Thymus (tissue), 11 donors: ENCODE data around the gene PSPH. TPM values are rescaled to one million over a fixed set of nuclear protein-coding genes. Genes with fewer than 3 reads are reported as not detected.
"Not testable (repeated sequence)": the region's sequence is repeated elsewhere in the genome, so short reads cannot be mapped to it uniquely, and the experiment has no call there.

Experiments used
- DNase-seq, 9 donors: peaks; one replicate each; pipeline ENCODE4 v3.0.0-alpha.2; 2013; ENCODE audit warnings: low spot score in 9 of 9, low read depth in 6 of 9, missing footprints in 1 of 9
- H3K27ac ChIP-seq, 2 donors: one replicate each; pipeline ENCODE4 v1.5.1; 2013; ENCODE audit warnings: control low read depth in 1 of 2, low read depth in 1 of 2, low read length in 1 of 2, mild to moderate bottlenecking in 1 of 2, moderate library complexity in 1 of 2
- H3K27me3 ChIP-seq, 2 donors: one replicate each; pipeline ENCODE4 v1.5.1; 2013; ENCODE audit warnings: low read length in 1 of 2; ENCODE audit not compliant: control insufficient read depth in 2 of 2, insufficient read depth in 1 of 2
- H3K36me3 ChIP-seq, 2 donors: one replicate each; pipeline ENCODE4 v1.5.1; 2013; ENCODE audit warnings: low read length in 1 of 2, mild to moderate bottlenecking in 1 of 2, moderate library complexity in 1 of 2; ENCODE audit not compliant: control insufficient read depth in 2 of 2, insufficient read depth in 2 of 2
- H3K4me1 ChIP-seq, 2 donors: one replicate each; pipeline ENCODE4 v1.5.1; 2013; ENCODE audit warnings: low read length in 2 of 2; ENCODE audit not compliant: control insufficient read depth in 2 of 2, insufficient read depth in 2 of 2
- H3K4me3 ChIP-seq, 2 donors: one replicate each; pipeline ENCODE4 v1.5.1; 2013; ENCODE audit warnings: low read length in 2 of 2, control low read depth in 1 of 2, mild to moderate bottlenecking in 1 of 2
- H3K9me3 ChIP-seq, 2 donors: one replicate each; pipeline ENCODE4 v1.5.1; 2013; ENCODE audit warnings: low read length in 1 of 2, mild to moderate bottlenecking in 1 of 2; ENCODE audit not compliant: control insufficient read depth in 2 of 2, insufficient read depth in 1 of 2
- WGBS: extraction: QIAGEN DNeasy Blood & Tissue Kit; methylation state at CpG from one replicate; pipeline ENCODE4 v1.1.7; 2013; 5-methylcytosine and 5-hydroxymethylcytosine counted together
- polyA plus RNA-seq: library from polyadenylated mRNA; stranded (reverse); fragments of 200-250 nt; gene quantifications from one replicate; pipeline ENCODE4 v1.2.3, GENCODE V29; 2013
- total RNA-seq: library from RNA; stranded (reverse); fragments of 120-200 nt; gene quantifications from one replicate; pipeline ENCODE4 v1.2.4, GENCODE V29; 2013
- donor health status: healthy.

The PSPH gene
- total and polyA plus RNA-seq, 2 donors, result 8.2 to 14.0 TPM

DNA sequence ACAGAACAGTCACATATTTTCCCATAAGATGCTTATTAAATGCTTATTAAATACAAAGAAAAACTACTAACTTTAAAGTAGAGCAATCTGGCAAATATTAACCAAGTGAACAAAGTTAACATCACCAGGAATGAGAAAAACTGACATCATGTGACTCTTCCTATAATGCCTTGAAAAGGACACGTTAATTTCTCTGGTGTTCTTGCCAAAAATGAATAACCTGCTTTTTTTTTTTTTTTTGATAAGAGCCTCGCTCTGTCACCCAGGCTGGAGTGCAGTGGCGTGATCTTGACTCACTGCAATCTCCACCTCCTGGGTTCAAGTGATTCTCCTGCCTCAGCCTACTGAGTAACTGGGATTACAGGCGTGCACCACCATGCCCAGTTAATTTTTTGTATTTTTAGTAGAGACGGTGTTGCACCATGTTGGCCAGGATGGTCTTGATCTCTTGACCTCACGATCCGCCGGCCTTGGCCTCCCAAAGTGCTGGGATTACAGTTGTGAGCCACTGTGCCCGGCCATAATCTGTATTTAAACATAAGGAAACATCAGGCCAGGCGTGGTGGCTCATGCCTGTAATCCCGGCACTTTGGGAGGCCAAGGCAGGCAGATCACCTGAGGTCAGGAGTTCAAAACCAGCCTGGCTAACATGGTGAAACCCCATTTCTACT, 3.7 kb downstream of the PSPH start:
- H3K27ac ChIP-seq, result not testable (repeated sequence)
- 98% methylated on average over 11 of the region's 11 CpGs for WGBS

DNA sequence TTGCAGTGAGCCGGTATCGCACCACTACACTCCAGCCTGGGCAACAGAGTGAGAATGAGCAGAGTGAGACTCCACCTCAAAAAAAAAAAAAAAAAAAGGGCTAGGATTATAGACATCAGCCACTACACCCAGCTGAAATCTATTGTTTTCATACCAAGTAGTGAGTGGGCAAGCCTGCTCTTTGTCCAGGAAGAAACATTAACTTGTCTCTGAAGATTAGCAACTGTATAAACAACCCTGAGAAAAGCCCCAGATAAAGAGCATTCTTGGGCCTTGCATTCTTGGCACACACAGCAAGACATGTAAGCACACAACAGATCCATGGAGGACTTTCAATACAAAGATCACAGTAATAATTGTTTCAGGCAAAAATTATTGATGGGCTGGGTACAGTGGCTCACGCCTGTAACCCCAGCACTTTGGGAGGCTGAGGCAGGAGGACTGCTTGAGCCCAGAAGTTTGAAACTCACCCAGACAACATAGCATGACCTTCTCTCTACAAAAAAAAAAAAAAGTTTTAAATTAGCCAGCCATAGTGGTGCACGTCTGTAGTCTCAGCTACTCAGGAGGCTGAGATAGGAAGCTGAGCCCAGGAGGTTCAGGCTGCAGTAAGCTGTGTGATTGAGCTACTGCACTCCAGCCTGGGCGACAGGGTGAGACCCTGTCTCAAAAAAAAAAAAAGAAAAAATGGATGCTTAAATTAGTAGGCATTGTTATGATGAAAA, 4.4 kb downstream of the PSPH start:
- DNase-seq, result no peak

More for the DNA sequence above, 3.7 kb downstream of the PSPH start:
- not testable (repeated sequence) for DNase-seq, H3K4me1 ChIP-seq, H3K27me3 ChIP-seq, H3K9me3 ChIP-seq, H3K4me3 ChIP-seq, H3K36me3 ChIP-seq

DNA sequence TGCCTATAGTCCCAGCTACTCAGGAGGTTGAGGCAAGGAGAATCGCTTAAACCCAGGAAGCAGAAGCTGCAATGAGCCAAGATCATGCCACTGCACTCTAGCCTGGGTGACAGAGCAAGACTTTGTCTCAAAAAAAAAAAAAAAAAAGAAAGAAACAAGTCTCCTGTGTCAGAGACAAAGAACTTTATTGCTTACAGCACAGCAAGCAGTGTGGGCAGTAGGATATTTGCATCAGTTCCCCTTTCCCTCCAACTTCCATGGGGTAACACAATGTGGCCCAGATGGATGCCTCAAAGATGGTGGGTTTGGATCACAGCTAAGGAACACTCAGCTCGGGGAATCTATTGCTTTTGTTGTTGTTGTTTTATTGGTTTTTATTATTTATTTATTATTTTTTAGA, 5.5 kb downstream of the PSPH start:
- H3K4me1 ChIP-seq, H3K9me3 ChIP-seq, H3K27ac ChIP-seq, H3K27me3 ChIP-seq, H3K36me3 ChIP-seq, DNase-seq, H3K4me3 ChIP-seq: not testable (repeated sequence)
- WGBS, result 97% methylated on average over 2 of the region's 2 CpGs

More for the DNA sequence above, 4.4 kb downstream of the PSPH start:
- no peaks in the 10 kb centered on the region for H3K27me3 ChIP-seq
- WGBS, result 92% methylated on average over 5 of the region's 5 CpGs
- no peak overlapping the region for H3K4me3 ChIP-seq
- H3K27ac ChIP-seq, result peak overlapping the region in 1 of 2 donors; percentile 18
- H3K9me3 ChIP-seq, result peaks cover 0 to 2% of the 10 kb centered on the region in 2 donors
- H3K36me3 ChIP-seq, result no peaks in the 10 kb centered on the region
- peaks cover 0 to 4% of the 10 kb centered on the region in 2 donors for H3K4me1 ChIP-seq

DNA sequence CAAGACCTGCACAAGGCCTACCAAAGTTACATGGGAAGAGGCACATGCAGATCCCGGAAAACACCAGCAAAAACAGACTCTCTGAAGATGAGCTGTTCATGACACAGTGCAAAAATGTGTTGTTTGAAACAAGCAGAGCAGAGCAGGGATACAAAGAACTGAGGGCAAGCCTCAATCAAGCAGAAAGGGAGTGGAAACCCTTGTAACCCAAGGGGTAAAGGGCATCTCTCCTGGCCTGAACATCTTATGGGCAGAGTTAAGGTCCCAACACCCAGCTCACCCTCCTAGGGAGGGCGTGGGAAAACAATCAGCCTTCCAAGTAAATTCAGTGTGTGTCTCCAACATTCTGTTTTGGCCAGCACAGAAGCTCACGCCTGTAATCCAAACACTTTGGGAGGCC, 10.5 kb downstream of the PSPH start:
- Histone ChIP-seq H3K27ac (no peak overlapping the region), H3K4me1 (no peaks in the 10 kb centered on the region), H3K4me3 (no peak overlapping the region), H3K9me3 (no peaks in the 10 kb centered on the region), H3K36me3 (no peaks in the 10 kb centered on the region), H3K27me3 (no peaks in the 10 kb centered on the region)
- DNase-seq, result no peak
- 97% methylated on average over 3 of the region's 3 CpGs for WGBS

DNA sequence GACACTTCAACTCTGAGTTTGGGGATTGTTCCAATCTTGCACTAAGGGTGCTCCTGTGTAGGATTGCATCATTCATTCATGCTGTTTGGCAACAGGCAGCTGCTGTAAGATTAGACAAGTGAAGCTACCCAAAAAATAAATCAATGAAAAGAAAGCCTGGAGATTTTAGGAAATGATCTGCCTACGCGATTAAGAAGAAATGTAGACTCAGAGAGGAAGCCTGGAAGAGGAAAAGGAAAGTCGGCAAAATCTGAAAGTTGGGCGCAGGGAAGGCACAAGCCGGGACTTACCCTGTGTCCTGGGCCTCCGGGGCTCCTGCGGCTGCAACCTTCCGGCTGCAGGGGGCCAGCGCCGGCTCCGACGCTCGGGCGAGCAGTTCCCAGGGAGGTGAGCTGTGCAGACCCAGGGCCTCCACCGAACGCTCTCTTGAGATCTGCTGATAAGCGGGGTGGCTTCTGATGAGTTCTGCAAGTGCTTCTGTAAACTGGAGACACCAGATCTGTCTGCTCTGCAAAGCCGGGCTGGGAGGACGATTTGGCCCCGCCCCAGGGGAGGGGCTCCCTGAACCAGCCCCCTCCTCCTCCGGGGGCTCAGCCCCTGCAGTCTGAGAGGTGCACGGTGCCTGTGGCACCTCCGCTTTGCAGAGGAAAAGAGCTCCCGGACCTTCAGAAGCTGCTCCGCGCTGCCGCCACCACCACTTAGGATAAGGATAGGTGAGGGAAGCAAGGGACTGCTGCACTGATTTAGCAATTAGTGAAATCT, 17.4 kb downstream of the PSPH start:
- WGBS, result under 1% methylated on average over 27 of the region's 27 CpGs
- Histone ChIP-seq H3K27me3 (no peaks in the 10 kb centered on the region), H3K4me3 (peak overlapping the region; percentile 56 to 63), H3K27ac (peak overlapping the region; percentile 22 to 87), H3K36me3 (peaks cover 0 to 3% of the 10 kb centered on the region in 2 donors), H3K9me3 (no peaks in the 10 kb centered on the region), H3K4me1 (peaks cover 2 to 4% of the 10 kb centered on the region in 2 donors)
- peak; percentile 83 to 96 (median 89) for DNase-seq

DNA sequence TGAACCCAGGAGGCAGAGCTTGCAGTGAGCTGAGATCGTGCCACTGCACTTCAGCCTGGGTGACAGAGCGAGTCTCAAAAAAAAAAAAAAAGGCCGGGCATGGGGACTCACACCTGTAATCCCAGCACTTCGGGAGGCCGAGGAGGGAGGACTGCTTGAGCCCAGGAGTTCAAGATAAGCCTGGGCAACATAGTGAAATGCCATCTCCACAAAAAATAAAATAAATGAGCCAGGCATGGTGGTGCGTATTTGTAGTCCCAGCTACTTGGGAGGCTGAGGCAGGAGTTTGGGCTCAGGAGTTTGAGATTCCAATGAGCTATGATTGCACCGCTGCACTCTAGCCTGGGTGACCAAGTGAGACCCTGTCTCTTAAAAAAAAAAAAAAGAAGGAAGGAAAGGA, 18.7 kb downstream of the PSPH start:
- H3K27ac ChIP-seq, H3K36me3 ChIP-seq, DNase-seq, H3K27me3 ChIP-seq, H3K4me1 ChIP-seq, H3K4me3 ChIP-seq, H3K9me3 ChIP-seq: not testable (repeated sequence)
- WGBS, result 97% methylated on average over 7 of the region's 7 CpGs

DNA sequence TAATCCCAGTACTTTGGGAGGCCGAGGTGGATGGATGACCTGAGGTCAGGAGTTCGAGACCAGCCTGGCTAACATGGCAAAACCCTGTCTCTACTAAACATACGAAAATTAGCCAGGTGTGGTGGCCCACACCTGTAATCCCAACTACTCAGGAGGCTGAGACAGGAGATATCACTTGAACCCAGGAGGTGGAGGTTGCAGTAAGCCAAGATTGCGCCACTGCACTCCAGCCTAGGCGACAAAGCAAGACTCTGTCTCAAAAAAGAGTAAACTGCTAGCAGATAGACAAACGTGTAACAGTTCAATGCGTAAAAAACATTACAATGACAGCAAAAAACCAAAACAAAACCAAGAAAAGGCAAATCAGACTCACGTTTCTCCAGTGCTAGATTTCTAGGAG, 19.7 kb downstream of the PSPH start:
- not testable (repeated sequence) for H3K36me3 ChIP-seq, DNase-seq, H3K4me1 ChIP-seq, H3K27me3 ChIP-seq, H3K4me3 ChIP-seq, H3K27ac ChIP-seq, H3K9me3 ChIP-seq
- WGBS, result 92% methylated on average over 8 of the region's 8 CpGs

DNA sequence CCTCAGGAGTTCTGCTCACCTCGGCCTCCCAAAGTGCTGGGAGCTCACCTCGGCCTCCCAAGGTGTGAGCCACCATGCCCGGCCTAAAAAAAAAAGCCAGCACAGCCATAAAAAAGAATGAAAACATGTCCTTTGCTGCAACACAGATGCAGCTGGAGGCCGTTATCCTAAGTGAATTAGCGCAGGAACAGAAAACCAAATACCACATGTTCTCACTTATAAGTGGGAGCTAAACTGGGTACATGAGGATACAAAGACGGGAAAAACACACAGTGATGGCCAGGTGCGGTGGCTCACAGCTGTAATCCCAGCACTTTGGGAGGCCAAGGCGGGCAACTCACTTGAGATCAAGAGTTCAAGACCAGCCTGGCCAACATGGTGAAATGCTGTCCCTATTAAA, 20.9 kb downstream of the PSPH start:
- no peak overlapping the region for H3K4me3 ChIP-seq
- peaks cover 6 to 8% of the 10 kb centered on the region in 2 donors for H3K36me3 ChIP-seq
- peaks cover 2 to 4% of the 10 kb centered on the region in 2 donors for H3K4me1 ChIP-seq
- no peaks in the 10 kb centered on the region for H3K9me3 ChIP-seq
- no peak for DNase-seq
- H3K27ac ChIP-seq, result no peak overlapping the region
- no peaks in the 10 kb centered on the region for H3K27me3 ChIP-seq
- WGBS, result 98% methylated on average over 8 of the region's 8 CpGs
